ENCODE measurements around the gene WASF2. TPM values are rescaled to one million over a fixed set of nuclear protein-coding genes. Genes with fewer than 3 reads are reported as not detected.

WASF2 gene
- polyA plus RNA-seq, 1 donor from 2014 or later: 2.5 TPM

- H3K27ac ChIP-seq (ENCODE audit: low read length): no peak overlapping the region
- H3K79me2 ChIP-seq (replicated peaks; ENCODE audit: insufficient read depth, low read length): no peaks in the 10 kb centered on the region
- no peaks in the 10 kb centered on the region for H4K20me1 ChIP-seq (ENCODE audit: insufficient read depth)
- no peak overlapping the region for H3K9ac ChIP-seq (ENCODE audit: low read length)
- no peaks in the 10 kb centered on the region for H3K9me2 ChIP-seq (ENCODE audit: insufficient read depth, low read length)
- no peaks in the 10 kb centered on the region for H3K36me3 ChIP-seq (ENCODE audit: insufficient read depth, low read length)
- H3K4me2 ChIP-seq (ENCODE audit: low read length): no peak overlapping the region
- no peak for TF ChIP-seq TAF1 (IDR thresholded peaks at IDR 0.05; ENCODE audit: low read depth)
- no peak for TF ChIP-seq EP300 (conservative IDR thresholded peaks at IDR 0.05; ENCODE audit: poor library complexity, severe bottlenecking)
- TF ChIP-seq POLR2AphosphoS5 (IDR thresholded peaks at IDR 0.05): no peak
- no peak for TF ChIP-seq SMC3 (conservative IDR thresholded peaks at IDR 0.05; ENCODE audit: poor library complexity)
- TF ChIP-seq CTCF (IDR thresholded peaks at IDR 0.05; ENCODE audit: poor library complexity, severe bottlenecking): no peak
- TF ChIP-seq REST (IDR thresholded peaks at IDR 0.05; ENCODE audit: borderline replicate concordance): no peak
- TF ChIP-seq RAD21 (conservative IDR thresholded peaks at IDR 0.05): no peak
- no peak for TF ChIP-seq MXI1 (conservative IDR thresholded peaks at IDR 0.05; ENCODE audit: poor library complexity, severe bottlenecking)
- no peak for TF ChIP-seq EZH2 (IDR thresholded peaks at IDR 0.05; ENCODE audit: borderline replicate concordance, insufficient read depth, low read length, poor library complexity, severe bottlenecking)
- peaks cover 29% of the 10 kb centered on the region for H3K27me3 ChIP-seq (ENCODE audit: insufficient read depth, low read depth, low read length)
- H3K4me3 ChIP-seq (ENCODE audit: low read length): no peak overlapping the region
- no peak overlapping the region for H2AFZ ChIP-seq (ENCODE audit: low read depth, low read length)
- H3F3A ChIP-seq (ENCODE audit: insufficient read depth, low read length, poor library complexity, severe bottlenecking): no peaks in the 10 kb centered on the region
- no peaks in the 10 kb centered on the region for H3K9me3 ChIP-seq (ENCODE audit: low read length)
Observed at GRCh38 chr1:27363766-27364695, 125.9 kb downstream of the WASF2 start.

- no peak overlapping the region for H3K4me2 ChIP-seq (ENCODE audit: low read length)
Observed at GRCh38 chr1:27361553-27361952, 128.4 kb downstream of the WASF2 start.

More at GRCh38 chr1:27361553-27361952, 128.4 kb downstream of the WASF2 start:
- no peak overlapping the region for H3K4me3 ChIP-seq (ENCODE audit: low read length)
- H3K9me2 ChIP-seq (ENCODE audit: insufficient read depth, low read length): no peaks in the 10 kb centered on the region
- no peaks in the 10 kb centered on the region for H3F3A ChIP-seq (ENCODE audit: insufficient read depth, low read length, poor library complexity, severe bottlenecking)
- H4K20me1 ChIP-seq (ENCODE audit: insufficient read depth): no peaks in the 10 kb centered on the region
- H3K27me3 ChIP-seq (ENCODE audit: insufficient read depth, low read depth, low read length): peaks cover 25% of the 10 kb centered on the region
- no peak overlapping the region for H2AFZ ChIP-seq (ENCODE audit: low read depth, low read length)
- H3K27ac ChIP-seq (ENCODE audit: low read length): no peak overlapping the region
- H3K79me2 ChIP-seq (replicated peaks; ENCODE audit: insufficient read depth, low read length): no peaks in the 10 kb centered on the region
- TF ChIP-seq RAD21 (conservative IDR thresholded peaks at IDR 0.05) (no peak), CTCF (IDR thresholded peaks at IDR 0.05; ENCODE audit: poor library complexity, severe bottlenecking) (no peak), EP300 (conservative IDR thresholded peaks at IDR 0.05; ENCODE audit: poor library complexity, severe bottlenecking) (no peak), SMC3 (conservative IDR thresholded peaks at IDR 0.05; ENCODE audit: poor library complexity) (no peak), TAF1 (IDR thresholded peaks at IDR 0.05; ENCODE audit: low read depth) (no peak), POLR2AphosphoS5 (IDR thresholded peaks at IDR 0.05) (no peak), EZH2 (IDR thresholded peaks at IDR 0.05; ENCODE audit: borderline replicate concordance, insufficient read depth, low read length, poor library complexity, severe bottlenecking) (no peak)
- no peak overlapping the region for H3K9ac ChIP-seq (ENCODE audit: low read length)
- no peaks in the 10 kb centered on the region for H3K36me3 ChIP-seq (ENCODE audit: insufficient read depth, low read length)
- no peaks in the 10 kb centered on the region for H3K9me3 ChIP-seq (ENCODE audit: low read length)
